OCI-M2 (cell line): ENCODE measurements around the gene PGM2.

Experiments
- DNase-seq: peaks from one replicate; lab custom pipeline; 2025; ENCODE audit not compliant: unreplicated experiment; lab: John Stamatoyannopoulos, UW

Gene PGM2

DNA sequence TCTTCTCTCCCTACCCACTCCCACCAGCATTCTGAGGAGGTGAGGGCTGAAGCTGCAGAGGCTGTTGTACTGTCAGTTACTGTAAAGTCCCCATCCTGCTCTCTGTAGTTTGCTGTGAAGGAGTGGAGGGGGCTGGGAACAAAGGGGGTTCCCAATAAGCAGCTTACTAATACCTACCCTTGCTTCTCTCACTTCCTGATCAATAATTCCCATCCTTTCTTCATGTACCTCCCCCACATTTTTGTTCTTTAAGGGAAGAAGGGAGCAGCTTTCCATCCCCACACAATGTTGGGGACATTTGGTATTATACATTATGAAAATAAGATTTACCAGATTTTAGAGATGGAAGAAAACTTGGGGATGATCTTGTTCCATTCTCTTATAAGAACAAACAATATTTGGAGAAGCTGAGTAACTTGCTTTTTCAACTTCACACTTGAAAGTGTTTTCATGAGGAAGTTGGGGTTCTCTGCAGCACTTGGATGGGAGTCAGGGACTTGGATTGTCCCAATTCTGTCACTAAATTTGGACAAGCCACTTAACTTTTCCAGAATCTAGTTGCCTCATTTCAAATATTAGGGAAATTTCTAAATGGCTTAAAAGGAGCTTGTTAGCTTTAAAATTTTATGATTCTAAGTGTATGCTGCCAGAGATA is 69.8 kb downstream of the PGM2 start:
- no peak for DNase-seq

- DNase-seq: no peak
These were observed 75.7 kb downstream of the PGM2 start for GRCh38 chr4:37902212-37902611.

DNA sequence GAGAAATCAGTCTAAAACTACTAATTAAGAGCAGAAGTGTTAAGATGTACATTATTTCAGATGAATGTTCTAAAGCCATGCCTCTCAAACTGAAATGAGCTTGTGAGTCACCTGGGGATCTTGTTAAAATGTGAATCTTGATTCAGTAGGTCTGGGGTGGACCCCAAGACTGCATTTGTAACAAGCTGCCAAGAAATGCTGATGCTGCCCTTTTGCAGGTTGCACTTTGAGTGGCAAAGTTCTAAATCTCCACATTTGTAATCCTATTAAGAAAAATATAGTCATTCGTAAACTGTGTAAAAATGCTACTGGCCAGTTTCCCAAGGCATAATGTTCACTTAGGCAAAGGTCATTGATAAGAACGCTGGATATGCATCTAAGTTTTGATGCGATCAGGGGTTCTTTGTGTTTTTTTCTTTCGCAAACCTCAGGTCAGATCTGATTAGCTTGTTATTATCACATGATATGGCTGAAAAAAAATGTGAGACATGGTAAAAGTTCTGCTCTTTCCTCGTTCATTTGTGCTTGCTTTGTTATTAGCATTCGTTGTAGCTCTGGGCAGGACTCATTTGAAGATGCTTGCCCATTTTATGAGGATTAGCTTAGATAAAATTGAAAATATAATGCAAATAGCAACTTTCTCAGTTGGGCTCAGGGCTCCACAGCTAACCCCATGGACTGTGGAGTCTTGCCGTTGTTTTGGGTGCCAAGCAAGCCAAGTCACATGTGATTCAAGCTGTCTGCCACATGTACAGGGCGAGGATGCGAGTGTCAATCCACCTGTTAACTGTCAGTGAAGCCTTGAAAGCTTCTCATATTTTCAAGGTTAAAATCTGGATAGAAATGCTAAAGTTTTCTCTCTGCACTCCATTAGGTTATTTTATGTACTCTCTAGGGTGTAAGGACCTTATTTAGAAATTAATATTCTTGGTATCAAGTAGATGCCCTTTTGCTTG is 76.5 kb downstream of the PGM2 start:
- no peak for DNase-seq

DNA sequence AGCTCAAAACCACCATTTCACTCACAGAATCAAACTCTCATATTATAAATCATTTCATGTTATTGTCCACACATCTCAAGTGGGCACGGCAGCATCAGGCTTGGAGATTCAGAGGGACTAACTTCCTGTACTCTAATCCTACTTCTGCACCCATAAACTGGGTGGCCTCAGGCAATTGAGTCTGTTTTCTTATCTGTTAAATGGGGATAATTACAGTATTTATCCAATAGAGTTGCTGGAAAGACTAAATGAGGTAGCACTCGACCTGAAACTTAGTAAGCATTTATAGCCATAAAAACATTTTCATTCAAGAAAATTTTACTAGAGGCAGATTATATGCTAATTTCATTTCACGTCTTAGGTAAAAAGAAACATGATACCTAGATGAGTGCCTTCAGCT is 77.4 kb downstream of the PGM2 start:
- no peak for DNase-seq

- no peak for DNase-seq
These were observed 78.3 kb downstream of the PGM2 start for GRCh38 chr4:37904824-37905223.

- DNase-seq: no peak
These were observed 79.2 kb downstream of the PGM2 start for GRCh38 chr4:37905533-37906169.

- no peak for DNase-seq
These were observed 82.2 kb downstream of the PGM2 start for GRCh38 chr4:37908488-37909331.

GRCh38 chr4:37909332-37910090 is 83.0 kb downstream of the PGM2 start:
- DNase-seq: no peak

GRCh38 chr4:37910091-37910486 is 83.6 kb downstream of the PGM2 start:
- DNase-seq: no peak
